ENCODE results near the gene PCDHA1.
"Not testable (repeated sequence)": the region's sequence is repeated elsewhere in the genome, so short reads cannot be mapped to it uniquely, and the experiment has no call there.

PCDHA1 gene

DNA sequence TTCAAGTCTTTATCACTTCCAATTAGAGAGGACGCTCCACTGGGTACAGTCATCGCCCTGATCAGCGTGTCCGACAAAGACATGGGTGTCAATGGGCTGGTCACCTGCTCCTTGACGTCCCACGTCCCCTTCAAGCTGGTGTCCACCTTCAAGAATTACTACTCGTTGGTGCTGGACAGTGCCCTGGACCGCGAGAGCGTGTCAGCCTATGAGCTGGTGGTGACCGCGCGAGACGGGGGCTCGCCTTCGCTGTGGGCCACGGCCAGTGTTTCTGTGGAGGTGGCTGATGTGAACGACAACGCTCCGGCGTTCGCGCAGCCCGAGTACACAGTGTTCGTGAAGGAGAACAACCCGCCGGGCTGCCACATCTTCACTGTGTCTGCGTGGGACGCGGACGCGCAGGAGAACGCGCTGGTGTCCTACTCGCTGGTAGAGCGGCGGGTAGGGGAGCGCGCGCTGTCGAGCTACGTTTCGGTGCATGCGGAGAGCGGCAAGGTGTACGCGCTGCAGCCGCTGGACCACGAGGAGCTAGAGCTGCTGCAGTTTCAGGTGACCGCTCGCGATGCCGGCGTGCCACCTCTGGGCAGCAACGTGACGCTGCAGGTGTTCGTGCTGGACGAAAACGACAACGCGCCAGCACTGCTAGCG is 22.4 kb downstream of the PCDHA1 start:
- not testable (repeated sequence) for DNase-seq (ENCODE audit: low read depth in 2 of 2, low spot score in 1 of 2)

DNA sequence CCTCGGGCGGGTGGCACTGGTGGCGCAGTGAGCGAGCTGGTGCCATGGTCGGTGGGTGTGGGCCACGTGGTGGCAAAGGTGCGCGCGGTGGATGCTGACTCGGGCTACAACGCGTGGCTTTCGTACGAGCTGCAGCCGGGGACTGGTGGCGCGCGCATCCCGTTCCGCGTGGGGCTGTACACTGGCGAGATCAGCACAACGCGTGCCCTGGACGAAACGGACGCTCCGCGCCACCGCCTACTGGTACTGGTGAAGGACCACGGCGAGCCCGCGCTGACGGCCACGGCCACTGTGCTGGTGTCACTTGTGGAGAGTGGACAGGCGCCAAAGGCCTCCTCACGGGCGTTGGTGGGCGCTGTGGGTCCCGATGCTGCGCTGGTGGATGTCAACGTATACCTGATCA is 22.9 kb downstream of the PCDHA1 start:
- DNase-seq (ENCODE audit: low read depth in 2 of 2, low spot score in 1 of 2), result no peak

GRCh38 chr5:140821375-140822280 is 35.7 kb downstream of the PCDHA1 start, which contains the start of gene PCDHA5:
TSS of gene PCDHA5 (plus strand) at chr5:140821613.
- DNase-seq (ENCODE audit: low read depth in 2 of 2, low spot score in 1 of 2), result no peak

GRCh38 chr5:140822281-140822629 is 36.3 kb downstream of the PCDHA1 start:
- DNase-seq (ENCODE audit: low read depth in 2 of 2, low spot score in 1 of 2), result no peak

DNA sequence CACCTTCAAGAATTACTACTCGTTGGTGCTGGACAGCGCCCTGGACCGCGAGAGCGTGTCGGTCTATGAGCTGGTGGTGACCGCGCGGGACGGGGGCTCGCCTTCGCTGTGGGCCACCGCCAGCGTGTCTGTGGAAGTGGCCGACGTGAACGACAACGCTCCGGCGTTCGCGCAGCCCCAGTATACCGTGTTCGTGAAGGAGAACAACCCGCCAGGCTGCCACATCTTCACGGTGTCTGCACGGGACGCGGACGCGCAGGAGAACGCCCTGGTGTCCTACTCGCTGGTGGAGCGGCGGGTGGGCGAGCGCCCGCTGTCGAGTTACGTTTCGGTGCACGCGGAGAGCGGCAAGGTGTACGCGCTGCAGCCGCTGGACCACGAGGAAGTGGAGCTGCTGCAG is 37.0 kb downstream of the PCDHA1 start:
- DNase-seq (ENCODE audit: low read depth in 2 of 2, low spot score in 1 of 2), result not testable (repeated sequence)

DNA sequence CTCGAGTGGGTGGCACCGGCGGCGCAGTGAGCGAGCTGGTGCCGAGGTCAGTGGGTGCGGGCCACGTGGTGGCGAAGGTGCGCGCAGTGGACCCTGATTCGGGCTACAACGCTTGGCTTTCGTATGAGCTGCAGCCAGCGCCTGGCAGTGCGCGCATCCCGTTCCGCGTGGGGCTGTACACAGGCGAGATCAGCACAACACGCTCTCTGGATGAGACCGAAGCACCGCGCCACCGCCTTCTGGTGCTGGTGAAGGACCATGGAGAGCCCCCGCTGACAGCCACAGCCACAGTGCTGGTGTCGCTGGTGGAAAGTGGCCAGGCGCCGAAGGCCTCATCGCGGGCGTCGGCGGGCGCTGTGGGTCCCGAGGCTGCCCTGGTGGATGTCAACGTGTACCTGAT is 37.5 kb downstream of the PCDHA1 start:
- DNase-seq (ENCODE audit: low read depth in 2 of 2, low spot score in 1 of 2), result no peak

DNA sequence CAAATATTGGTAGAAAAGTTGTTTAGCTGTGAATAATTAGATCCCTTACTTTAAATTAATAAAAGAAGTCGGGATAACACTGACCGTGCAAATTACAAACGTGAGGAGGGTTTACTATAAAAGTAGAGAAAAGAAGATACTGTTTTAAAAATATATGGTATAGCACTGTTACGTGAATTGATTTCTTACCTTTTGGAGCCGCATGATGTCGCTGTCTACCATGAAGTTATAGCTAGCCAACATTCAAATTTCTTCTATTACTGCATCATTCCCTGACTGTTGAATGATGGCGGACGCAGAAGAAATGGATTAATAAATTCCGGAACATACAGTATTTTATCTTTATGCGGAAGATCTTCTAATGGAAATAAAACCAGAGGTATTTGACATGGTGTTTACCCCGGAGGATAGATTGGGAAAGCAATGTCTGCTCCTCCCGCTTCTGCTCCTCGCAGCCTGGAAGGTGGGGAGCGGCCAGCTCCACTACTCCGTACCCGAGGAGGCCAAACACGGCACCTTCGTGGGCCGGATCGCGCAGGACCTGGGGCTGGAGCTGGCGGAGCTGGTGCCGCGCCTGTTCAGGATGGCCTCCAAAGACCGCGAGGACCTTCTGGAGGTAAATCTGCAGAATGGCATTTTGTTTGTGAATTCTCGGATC is 41.9 kb downstream of the PCDHA1 start, which contains the start of gene PCDHA6:
PCDHA6 (plus strand) TSS at position 257 of the 658 bp plus-strand sequence; CDS start at position 389, 132 bp downstream.
- no peak for DNase-seq (ENCODE audit: low read depth in 2 of 2, low spot score in 1 of 2)

DNA sequence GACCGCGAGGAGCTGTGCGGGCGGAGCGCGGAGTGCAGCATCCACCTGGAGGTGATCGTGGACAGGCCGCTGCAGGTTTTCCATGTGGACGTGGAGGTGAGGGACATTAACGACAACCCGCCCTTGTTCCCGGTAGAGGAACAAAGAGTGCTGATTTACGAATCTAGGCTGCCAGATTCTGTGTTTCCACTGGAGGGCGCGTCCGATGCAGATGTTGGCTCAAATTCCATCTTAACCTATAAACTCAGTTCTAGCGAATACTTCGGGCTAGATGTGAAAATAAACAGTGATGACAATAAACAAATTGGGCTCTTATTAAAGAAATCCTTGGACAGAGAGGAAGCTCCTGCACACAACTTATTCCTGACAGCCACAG is 42.4 kb downstream of the PCDHA1 start:
- no peak for DNase-seq (ENCODE audit: low read depth in 2 of 2, low spot score in 1 of 2)

DNA sequence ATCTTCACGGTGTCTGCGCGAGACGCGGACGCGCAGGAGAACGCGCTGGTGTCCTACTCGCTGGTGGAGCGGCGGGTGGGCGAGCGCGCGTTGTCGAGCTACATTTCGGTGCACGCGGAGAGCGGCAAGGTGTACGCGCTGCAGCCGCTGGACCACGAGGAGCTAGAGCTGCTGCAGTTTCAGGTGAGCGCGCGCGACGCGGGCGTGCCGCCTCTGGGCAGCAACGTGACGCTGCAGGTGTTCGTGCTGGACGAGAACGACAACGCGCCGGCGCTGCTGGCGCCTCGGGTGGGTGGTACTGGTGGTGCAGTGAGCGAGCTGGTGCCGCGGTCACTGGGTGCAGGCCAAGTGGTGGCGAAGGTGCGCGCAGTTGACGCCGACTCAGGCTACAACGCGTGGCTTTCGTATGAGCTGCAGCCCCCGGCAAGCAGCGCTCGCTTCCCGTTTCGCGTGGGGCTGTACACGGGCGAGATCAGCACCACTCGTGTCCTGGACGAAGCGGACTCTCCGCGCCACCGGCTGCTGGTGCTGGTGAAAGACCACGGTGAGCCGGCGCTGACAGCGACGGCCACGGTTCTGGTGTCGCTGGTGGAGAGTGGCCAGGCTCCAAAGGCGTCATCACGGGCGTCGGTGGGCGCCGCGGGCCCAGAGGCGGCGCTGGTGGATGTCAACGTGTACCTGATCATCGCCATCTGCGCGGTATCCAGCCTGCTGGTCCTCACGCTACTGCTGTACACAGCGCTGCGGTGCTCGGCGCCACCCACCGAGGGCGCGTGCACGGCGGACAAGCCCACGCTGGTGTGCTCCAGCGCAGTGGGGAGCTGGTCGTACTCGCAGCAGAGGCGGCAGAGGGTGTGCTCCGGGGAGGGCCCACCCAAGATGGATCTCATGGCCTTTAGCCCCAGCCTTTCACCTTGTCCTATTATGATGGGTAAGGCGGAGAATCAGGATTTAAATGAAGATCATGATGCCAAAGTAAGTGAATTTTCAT is 43.9 kb downstream of the PCDHA1 start:
- not testable (repeated sequence) for DNase-seq (ENCODE audit: low read depth in 2 of 2, low spot score in 1 of 2)

DNA sequence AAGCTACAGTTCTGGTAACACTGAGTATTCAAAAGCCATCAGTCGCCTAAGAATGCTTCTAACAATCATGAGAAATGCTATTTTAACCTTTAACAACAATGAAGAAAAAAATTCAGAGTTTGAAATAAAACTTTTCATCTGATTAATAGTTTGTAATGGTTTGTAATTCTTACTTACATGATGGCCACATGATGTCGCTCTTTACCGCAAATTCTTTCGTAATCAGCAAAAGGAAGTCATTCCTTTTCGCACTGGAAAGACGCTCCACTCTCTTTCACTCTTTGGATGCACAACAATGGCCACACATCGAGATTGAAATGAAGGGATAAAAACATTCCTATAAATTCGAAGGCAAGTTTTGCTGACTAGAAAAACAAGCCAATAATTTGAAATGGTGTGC is 48.1 kb downstream of the PCDHA1 start, which contains the start of gene PCDHA7:
PCDHA7 (plus strand) TSS at position 277 of the 400 bp plus-strand sequence; CDS start at position 392, 115 bp downstream.
- DNase-seq (ENCODE audit: low read depth in 2 of 2, low spot score in 1 of 2), result no peak

GRCh38 chr5:140834439-140835008 is 48.6 kb downstream of the PCDHA1 start:
- DNase-seq (ENCODE audit: low read depth in 2 of 2, low spot score in 1 of 2), result not testable (repeated sequence)

DNA sequence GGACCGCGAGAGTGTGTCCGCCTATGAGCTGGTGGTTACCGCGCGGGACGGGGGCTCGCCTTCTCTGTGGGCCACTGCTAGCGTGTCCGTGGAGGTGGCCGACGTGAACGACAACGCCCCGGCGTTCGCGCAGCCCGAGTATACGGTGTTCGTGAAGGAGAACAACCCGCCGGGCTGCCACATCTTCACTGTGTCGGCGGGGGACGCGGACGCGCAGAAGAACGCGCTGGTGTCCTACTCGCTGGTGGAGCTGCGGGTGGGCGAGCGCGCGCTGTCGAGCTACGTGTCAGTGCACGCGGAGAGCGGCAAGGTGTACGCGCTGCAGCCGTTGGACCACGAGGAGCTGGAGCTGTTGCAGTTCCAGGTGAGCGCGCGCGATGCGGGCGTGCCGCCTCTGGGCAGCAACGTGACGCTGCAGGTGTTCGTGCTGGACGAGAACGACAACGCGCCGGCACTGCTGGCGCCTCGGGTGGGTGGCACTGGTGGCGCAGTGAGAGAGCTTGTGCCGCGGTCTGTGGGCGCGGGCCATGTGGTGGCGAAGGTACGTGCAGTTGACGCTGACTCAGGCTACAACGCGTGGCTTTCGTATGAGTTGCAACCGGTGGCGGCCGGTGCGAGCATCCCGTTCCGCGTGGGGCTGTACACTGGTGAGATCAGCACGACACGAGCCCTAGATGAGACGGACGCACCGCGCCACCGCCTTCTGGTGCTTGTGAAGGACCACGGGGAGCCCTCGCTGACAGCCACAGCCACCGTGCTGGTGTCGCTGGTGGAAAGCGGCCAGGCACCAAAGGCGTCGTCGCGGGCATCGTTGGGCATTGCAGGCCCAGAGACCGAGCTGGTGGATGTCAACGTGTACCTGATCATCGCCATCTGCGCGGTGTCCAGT is 49.9 kb downstream of the PCDHA1 start:
- no peak for DNase-seq (ENCODE audit: low read depth in 2 of 2, low spot score in 1 of 2)

DNA sequence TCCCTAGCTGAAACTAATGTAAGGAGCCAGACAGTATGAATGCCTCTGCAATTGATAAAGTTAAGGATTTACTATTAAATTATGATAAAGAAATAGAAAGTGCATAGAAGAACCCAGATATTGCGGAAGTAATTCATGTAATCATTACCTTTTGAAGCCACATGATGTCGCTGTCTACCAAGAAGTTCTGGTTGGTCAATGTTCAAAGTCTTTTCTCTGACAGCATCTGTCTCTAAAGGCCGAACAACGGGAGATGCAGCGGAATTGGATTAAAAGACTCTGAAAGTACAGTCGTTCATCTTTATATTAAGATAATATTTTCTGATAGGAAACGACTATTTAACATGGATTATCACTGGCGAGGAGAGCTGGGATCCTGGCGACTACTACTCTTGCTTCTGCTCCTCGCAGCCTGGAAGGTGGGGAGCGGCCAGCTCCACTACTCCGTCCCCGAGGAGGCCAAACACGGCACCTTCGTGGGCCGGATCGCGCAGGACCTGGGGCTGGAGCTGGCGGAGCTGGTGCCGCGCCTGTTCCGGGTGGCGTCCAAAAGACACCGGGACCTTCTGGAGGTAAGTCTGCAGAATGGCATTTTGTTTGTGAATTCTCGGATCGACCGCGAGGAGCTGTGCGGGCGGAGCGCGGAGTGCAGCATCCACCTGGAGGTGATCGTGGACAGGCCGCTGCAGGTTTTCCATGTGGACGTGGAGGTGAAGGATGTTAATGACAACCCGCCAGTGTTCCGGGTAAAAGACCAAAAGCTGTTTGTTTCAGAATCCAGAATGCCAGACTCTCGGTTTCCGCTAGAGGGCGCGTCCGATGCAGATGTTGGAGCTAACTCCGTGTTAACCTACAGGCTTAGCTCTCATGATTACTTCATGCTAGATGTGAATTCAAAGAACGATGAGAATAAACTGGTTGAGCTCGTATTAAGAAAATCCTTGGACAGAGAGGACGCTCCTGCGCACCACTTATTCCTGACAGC is 55.3 kb downstream of the PCDHA1 start, which contains the start of gene PCDHA8:
PCDHA8 (plus strand) TSS at position 210 of the 985 bp plus-strand sequence; CDS start at position 345, 135 bp downstream.
- DNase-seq (ENCODE audit: low read depth in 2 of 2, low spot score in 1 of 2), result no peak

GRCh38 chr5:140842798-140843733 is 57.1 kb downstream of the PCDHA1 start:
- no peak for DNase-seq (ENCODE audit: low read depth in 2 of 2, low spot score in 1 of 2)

DNA sequence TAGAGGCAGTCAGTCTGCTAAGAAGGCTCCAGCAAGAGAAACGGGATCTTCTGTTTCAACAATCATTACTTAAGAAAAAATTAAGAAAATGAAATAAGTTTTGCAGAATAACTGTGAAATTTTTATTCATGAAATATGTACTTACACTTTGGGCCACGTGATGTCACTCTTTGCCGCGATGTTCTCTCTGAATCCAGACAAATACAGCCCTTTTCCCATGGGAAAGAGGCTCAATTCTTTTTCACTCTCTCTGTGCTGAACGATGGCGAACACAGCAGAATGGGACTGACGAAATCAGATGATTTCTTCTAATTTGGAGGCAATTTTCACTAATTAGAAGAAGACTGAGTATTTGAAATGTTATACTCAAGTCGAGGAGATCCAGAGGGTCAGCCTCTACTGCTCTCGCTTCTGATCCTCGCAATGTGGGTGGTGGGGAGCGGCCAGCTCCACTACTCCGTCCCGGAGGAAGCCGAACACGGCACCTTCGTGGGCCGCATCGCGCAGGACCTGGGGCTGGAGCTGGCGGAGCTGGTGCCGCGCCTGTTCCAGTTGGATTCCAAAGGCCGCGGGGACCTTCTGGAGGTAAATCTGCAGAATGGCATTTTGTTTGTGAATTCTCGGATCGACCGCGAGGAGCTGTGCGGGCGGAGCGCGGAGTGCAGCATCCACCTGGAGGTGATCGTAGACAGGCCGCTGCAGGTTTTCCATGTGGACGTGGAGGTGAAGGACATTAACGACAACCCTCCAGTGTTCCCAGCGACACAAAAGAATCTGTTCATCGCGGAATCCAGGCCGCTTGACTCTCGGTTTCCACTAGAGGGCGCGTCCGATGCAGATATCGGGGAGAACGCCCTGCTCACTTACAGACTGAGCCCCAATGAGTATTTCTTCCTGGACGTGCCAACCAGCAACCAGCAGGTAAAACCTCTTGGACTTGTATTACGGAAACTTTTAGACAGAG is 62.5 kb downstream of the PCDHA1 start, which contains the start of gene PCDHA9:
PCDHA9 (plus strand) TSS at position 244 of the 964 bp plus-strand sequence; CDS start at position 358, 114 bp downstream.
- DNase-seq (ENCODE audit: low read depth in 2 of 2, low spot score in 1 of 2), result not testable (repeated sequence)
